Measurements from ENCODE around the gene ARL6IP4. TPM values are rescaled to one million over a fixed set of nuclear protein-coding genes. Genes with fewer than 3 reads are reported as not detected.

ARL6IP4 gene
- total RNA-seq, 2 experiments from 2014 or later, result 140 to 142 TPM

DNA sequence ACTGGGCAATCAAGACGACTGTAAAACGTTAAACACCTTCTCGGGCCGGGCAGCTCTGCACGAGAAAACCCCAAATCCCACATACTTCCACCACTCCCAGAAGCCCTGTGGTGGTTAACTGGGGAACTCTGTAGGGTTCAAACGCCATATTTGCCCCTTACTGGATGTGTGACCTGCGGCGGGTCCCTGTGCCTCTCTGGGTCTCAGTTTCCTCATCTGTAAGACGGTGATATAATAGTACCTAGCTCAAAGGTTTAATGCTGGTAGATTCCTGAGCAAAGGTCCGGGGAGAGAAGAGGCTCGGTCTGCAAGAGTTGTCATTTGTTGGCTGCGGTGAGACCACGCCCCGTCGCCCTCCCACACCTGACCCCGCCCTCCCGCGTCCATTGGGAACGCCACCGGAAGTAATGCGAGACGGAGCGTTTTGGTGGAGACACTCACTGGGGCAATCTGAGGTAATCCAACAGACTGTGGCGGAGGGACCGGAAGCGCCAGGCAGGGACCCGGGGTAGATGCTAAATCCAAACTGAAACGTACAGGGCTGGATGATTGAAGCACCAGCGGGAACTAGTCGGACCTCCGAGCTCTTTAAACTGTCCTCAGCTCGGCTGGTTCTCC, 6.1 kb upstream of the ARL6IP4 start:
- Mint-ChIP-seq H3K9me3 (no peaks in the 10 kb centered on the region), H3K4me1 (ENCODE audit: low read depth) (peaks cover 29% of the 10 kb centered on the region), H3K27ac (peak overlapping the region; percentile 98), H3K27me3 (no peaks in the 10 kb centered on the region), H3K4me3 (peak overlapping the region; percentile 98), H3K36me3 (ENCODE audit: low read depth) (peaks cover 17% of the 10 kb centered on the region)
- DNase-seq, result peak; percentile 97 to 99 (median 99)
- ChIA-PET CTCF (no interaction called here), POLR2A (interaction anchor here (0.6 to 3.1 kb wide), 22 partner anchors 8 to 484 kb away, joined by 3 to 58 read pairs (median 5); partner anchors contain the start of genes ABCB9, HIP1R, MPHOSPH9 and MTRFR)
- TF ChIP-seq, protein P1, sequence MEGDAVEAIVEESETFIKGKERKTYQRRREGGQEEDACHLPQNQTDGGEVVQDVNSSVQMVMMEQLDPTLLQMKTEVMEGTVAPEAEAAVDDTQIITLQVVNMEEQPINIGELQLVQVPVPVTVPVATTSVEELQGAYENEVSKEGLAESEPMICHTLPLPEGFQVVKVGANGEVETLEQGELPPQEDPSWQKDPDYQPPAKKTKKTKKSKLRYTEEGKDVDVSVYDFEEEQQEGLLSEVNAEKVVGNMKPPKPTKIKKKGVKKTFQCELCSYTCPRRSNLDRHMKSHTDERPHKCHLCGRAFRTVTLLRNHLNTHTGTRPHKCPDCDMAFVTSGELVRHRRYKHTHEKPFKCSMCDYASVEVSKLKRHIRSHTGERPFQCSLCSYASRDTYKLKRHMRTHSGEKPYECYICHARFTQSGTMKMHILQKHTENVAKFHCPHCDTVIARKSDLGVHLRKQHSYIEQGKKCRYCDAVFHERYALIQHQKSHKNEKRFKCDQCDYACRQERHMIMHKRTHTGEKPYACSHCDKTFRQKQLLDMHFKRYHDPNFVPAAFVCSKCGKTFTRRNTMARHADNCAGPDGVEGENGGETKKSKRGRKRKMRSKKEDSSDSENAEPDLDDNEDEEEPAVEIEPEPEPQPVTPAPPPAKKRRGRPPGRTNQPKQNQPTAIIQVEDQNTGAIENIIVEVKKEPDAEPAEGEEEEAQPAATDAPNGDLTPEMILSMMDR (IDR thresholded peaks at IDR 0.05), result no peak
- Histone ChIP-seq H3K27ac (ENCODE audit: low read depth in 1 of 2, low read length in 2 of 2) (peak overlapping the region; percentile 99 to 100), H3K27me3 (ENCODE audit: control insufficient read depth in 1 of 2, insufficient read depth in 2 of 2, low read length in 2 of 2) (no peaks in the 10 kb centered on the region), H3K36me3 (ENCODE audit: insufficient read depth, low read length) (peaks cover 15% of the 10 kb centered on the region), H3K4me3 (ENCODE audit: low read length) (peak overlapping the region; percentile 97), H3K4me1 (ENCODE audit: insufficient read depth, low read length) (peaks cover 49% of the 10 kb centered on the region), H3K9me3 (ENCODE audit: control insufficient read depth in 1 of 2, insufficient read depth in 1 of 2, low read length in 2 of 2) (no peaks in the 10 kb centered on the region)
- intact Hi-C loops (cut with DNase I, micrococcal nuclease), result loop anchor here (1.0 to 10.0 kb wide), 6 partner anchors 8 to 1507 kb away; partner anchors contain the start of genes ABCB9 (in 1 of the 2), DIABLO (in 1 of the 2), KNTC1 (in 1 of the 2) and MPHOSPH9 (in 1 of the 2)
- ATAC-seq (ENCODE audit: poor library complexity), result peak; percentile 81

DNA sequence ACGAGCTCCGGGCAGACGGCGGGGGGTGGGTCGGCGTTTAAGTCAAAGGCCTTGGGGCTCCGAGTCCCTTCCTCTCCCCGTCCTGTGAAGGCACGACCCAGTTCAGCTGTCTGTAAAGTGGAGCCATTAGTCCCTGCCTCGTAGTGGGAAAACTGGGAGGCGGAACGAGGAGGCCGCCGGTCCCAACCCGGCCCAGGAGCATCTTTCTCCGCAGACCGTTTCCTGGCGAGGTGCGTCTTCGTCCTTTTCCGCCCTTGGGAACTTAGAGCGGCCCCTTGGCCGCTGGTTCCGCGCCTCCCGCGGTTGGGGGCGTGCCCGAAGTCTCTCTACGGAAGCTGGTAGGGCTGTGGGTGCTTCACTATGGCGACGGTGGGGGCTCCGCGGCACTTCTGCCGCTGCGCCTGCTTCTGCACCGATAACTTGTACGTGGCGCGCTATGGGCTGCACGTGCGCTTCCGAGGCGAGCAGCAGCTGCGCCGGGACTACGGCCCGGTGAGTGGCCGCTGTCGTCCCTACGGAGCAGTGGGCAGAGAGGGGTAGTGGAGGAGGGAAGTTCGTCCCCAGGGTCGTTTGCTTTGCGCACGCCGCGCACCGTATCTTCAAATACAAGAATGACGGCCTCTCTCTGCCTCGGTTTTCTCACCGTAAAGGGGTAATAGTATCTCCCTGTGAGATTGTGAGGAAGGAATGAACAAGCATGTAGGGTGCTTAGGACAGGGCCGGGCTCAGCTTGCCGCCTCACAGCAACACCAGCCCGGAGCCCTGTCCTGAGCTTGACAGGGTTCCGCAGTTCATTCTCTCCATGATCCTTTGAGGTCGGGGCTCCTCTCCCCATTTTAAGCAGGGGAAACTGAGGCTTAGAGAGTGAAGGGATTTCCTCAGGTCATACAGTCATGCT, 5.3 kb upstream of the ARL6IP4 start, which contains the start of gene OGFOD2:
TSS of gene OGFOD2 (plus strand) at position 353 of the 898 bp plus-strand sequence. CDS start at position 361, 8 bp downstream.
- Histone ChIP-seq H3K27ac (ENCODE audit: low read depth in 1 of 2, low read length in 2 of 2) (peak within 1 kb of the TSS; percentile 99 to 100), H3K9me3 (ENCODE audit: control insufficient read depth in 1 of 2, insufficient read depth in 1 of 2, low read length in 2 of 2) (no peaks in the 10 kb centered on the region), H3K36me3 (ENCODE audit: insufficient read depth, low read length) (peaks cover 15% of the 10 kb centered on the region), H3K4me1 (ENCODE audit: insufficient read depth, low read length) (peaks cover 56% of the 10 kb centered on the region), H3K27me3 (ENCODE audit: control insufficient read depth in 1 of 2, insufficient read depth in 2 of 2, low read length in 2 of 2) (no peaks in the 10 kb centered on the region), H3K4me3 (ENCODE audit: low read length) (peak within 1 kb of the TSS; percentile 97)
- POLR2A ChIA-PET, result interaction anchor here (0.5 to 3.1 kb wide), 29 partner anchors 8 to 737 kb away, joined by 3 to 58 read pairs (median 4); partner anchors contain the start of genes ABCB9, ATP6V0A2, DDX55 and HIP1R
- Mint-ChIP-seq H3K36me3 (ENCODE audit: low read depth) (peaks cover 20% of the 10 kb centered on the region), H3K9me3 (no peaks in the 10 kb centered on the region), H3K4me3 (peak within 1 kb of the TSS; percentile 98), H3K27ac (peak within 1 kb of the TSS; percentile 98), H3K27me3 (no peaks in the 10 kb centered on the region), H3K4me1 (ENCODE audit: low read depth) (peaks cover 37% of the 10 kb centered on the region)
- TF ChIP-seq, protein P1 (IDR thresholded peaks at IDR 0.05), result no peak
- DNase-seq (peak; percentile 87 to 96 (median 92)), ATAC-seq (ENCODE audit: poor library complexity) (peak; percentile 79)
- intact Hi-C loops (cut with DNase I, micrococcal nuclease), result loop anchor here (1.0 to 10.0 kb wide), 9 partner anchors 9 to 1508 kb away; partner anchors contain the start of genes ABCB9 (in 1 of the 2), DDX55 (in 1 of the 2), DIABLO (in 1 of the 2) and KNTC1 (in 1 of the 2)
- CTCF ChIA-PET, result interaction anchor here (1.2 kb wide), 1 partner anchor 8 kb away, joined by 3 read pairs; the partner anchor contains the start of gene ABCB9
